Measurements from ENCODE around the gene POC1A. TPM values are rescaled to one million over a fixed set of nuclear protein-coding genes. Genes with fewer than 3 reads are reported as not detected.
A peak's percentile ranks its signal among the peaks of the same experiment; 100 is the strongest.

The POC1A gene
- polyA plus RNA-seq, 1 donor (not counting 4 experiments of a cell fraction or from before 2014, with no cell fraction given), result 11.5 TPM

DNA sequence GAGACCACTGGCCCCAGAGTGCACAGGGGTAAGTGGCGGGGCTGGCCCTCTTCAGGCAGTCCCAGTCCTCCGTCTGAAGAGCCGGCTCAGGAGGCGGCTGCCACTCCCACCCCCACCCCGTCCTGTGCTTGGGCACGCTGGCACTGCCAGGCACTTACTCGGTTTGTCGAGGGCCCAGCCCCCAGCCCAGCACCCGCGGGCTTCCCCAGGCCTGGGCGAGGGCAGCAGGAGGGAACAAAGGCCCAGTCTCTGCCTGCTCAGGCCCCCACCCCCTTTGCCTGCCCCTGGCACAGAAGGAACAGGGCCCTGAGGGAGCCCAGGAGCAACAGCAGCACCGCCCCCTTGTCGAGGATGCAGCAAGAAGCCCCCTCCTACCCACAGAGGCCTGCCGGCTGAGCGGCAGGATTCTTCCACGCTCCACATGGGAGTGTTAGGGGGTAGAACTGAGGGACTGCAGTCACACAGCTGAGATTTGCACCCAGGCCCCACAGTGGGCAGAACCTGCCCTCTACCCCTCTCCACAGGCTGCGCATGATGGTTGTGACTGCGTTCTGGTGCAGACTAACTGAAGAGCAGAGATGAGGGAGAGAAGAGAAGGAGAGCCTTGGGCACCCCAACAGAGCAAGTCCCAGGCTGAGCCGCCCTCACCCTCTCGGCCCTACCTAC, 106.8 kb downstream of the POC1A start:
- DNase-seq (ENCODE audit: low read depth, low spot score) (peak; percentile 86), FAIRE-seq (no peak)
- H3K79me2 ChIP-seq (ENCODE audit: control insufficient read depth, insufficient read depth, low read length), result peaks cover 27% of the 10 kb centered on the region
- peaks cover 2% of the 10 kb centered on the region for H4K20me1 ChIP-seq (ENCODE audit: control insufficient read depth, extremely low read depth, insufficient read depth, low read length)
- peak overlapping the region; percentile 99 for H3K9ac ChIP-seq (ENCODE audit: control insufficient read depth, extremely low read depth, insufficient read depth, low read length)
- peaks cover 85% of the 10 kb centered on the region for H3K4me1 ChIP-seq (ENCODE audit: control insufficient read depth, extremely low read depth, insufficient read depth, low read length)
- peak overlapping the region; percentile 100 for H3K27ac ChIP-seq (ENCODE audit: control insufficient read depth, insufficient read depth, low read length)
- H3K36me3 ChIP-seq (ENCODE audit: control insufficient read depth in 2 of 2, extremely low read depth in 1 of 2, insufficient read depth in 2 of 2, low read length in 2 of 2), result peaks cover 29 to 40% of the 10 kb centered on the region in 2 experiments
- no peaks in the 10 kb centered on the region for H3K27me3 ChIP-seq (ENCODE audit: control insufficient read depth, extremely low read depth, insufficient read depth, low read length)
- no peak overlapping the region for H2AFZ ChIP-seq (ENCODE audit: control insufficient read depth, low read length)
- H3K9me3 ChIP-seq (ENCODE audit: control insufficient read depth, low read depth, low read length), result no peaks in the 10 kb centered on the region
- no peaks in the 10 kb centered on the region for H3K9me1 ChIP-seq (ENCODE audit: control insufficient read depth, extremely low read depth, insufficient read depth, low read length)
- peak overlapping the region; percentile 100 for H3K4me2 ChIP-seq (ENCODE audit: control insufficient read depth, extremely low read depth, insufficient read depth, low read depth, low read length)
- peak overlapping the region in 2 of 3 experiments; percentile 10 to 42 for H3K4me3 ChIP-seq (ENCODE audit: control insufficient read depth in 2 of 3, extremely low read depth in 1 of 3, insufficient read depth in 2 of 3, low read depth in 1 of 3, low read length in 3 of 3)
- TF ChIP-seq, protein P1, sequence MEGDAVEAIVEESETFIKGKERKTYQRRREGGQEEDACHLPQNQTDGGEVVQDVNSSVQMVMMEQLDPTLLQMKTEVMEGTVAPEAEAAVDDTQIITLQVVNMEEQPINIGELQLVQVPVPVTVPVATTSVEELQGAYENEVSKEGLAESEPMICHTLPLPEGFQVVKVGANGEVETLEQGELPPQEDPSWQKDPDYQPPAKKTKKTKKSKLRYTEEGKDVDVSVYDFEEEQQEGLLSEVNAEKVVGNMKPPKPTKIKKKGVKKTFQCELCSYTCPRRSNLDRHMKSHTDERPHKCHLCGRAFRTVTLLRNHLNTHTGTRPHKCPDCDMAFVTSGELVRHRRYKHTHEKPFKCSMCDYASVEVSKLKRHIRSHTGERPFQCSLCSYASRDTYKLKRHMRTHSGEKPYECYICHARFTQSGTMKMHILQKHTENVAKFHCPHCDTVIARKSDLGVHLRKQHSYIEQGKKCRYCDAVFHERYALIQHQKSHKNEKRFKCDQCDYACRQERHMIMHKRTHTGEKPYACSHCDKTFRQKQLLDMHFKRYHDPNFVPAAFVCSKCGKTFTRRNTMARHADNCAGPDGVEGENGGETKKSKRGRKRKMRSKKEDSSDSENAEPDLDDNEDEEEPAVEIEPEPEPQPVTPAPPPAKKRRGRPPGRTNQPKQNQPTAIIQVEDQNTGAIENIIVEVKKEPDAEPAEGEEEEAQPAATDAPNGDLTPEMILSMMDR (optimal IDR thresholded peaks at IDR 0.05 in 1 of 3, IDR thresholded peaks at IDR 0.05 in 1 of 3, conservative IDR thresholded peaks at IDR 0.05 in 1 of 3; ENCODE audit: extremely low read depth in 1 of 3, insufficient read depth in 2 of 3, low read length in 3 of 3), result no peak
- TF ChIP-seq EZH2 (IDR thresholded peaks at IDR 0.05; ENCODE audit: low read length), result no peak
- dilution Hi-C loops (cut with MboI; ENCODE audit: extremely low pct_ligation_motif_present, low sequenced_read_pairs), result no loop called here

GRCh38 chr3:52046902-52047239, 107.4 kb downstream of the POC1A start:
- peak overlapping the region; percentile 100 for H3K4me2 ChIP-seq (ENCODE audit: control insufficient read depth, extremely low read depth, insufficient read depth, low read depth, low read length)
- no peaks in the 10 kb centered on the region for H3K27me3 ChIP-seq (ENCODE audit: control insufficient read depth, extremely low read depth, insufficient read depth, low read length)
- no peaks in the 10 kb centered on the region for H3K9me3 ChIP-seq (ENCODE audit: control insufficient read depth, low read depth, low read length)
- H2AFZ ChIP-seq (ENCODE audit: control insufficient read depth, low read length), result no peak overlapping the region
- peaks cover 2% of the 10 kb centered on the region for H4K20me1 ChIP-seq (ENCODE audit: control insufficient read depth, extremely low read depth, insufficient read depth, low read length)
- H3K9ac ChIP-seq (ENCODE audit: control insufficient read depth, extremely low read depth, insufficient read depth, low read length), result peak overlapping the region; percentile 99
- TF ChIP-seq EZH2 (IDR thresholded peaks at IDR 0.05; ENCODE audit: low read length), result no peak
- TF ChIP-seq, protein P1 (optimal IDR thresholded peaks at IDR 0.05 in 1 of 3, IDR thresholded peaks at IDR 0.05 in 1 of 3, conservative IDR thresholded peaks at IDR 0.05 in 1 of 3; ENCODE audit: extremely low read depth in 1 of 3, insufficient read depth in 2 of 3, low read length in 3 of 3), result no peak
- peak overlapping the region; percentile 10 to 59 (median 42) for H3K4me3 ChIP-seq (ENCODE audit: control insufficient read depth in 2 of 3, extremely low read depth in 1 of 3, insufficient read depth in 2 of 3, low read depth in 1 of 3, low read length in 3 of 3)
- H3K36me3 ChIP-seq (ENCODE audit: control insufficient read depth in 2 of 2, extremely low read depth in 1 of 2, insufficient read depth in 2 of 2, low read length in 2 of 2), result peaks cover 24 to 34% of the 10 kb centered on the region in 2 experiments
- H3K4me1 ChIP-seq (ENCODE audit: control insufficient read depth, extremely low read depth, insufficient read depth, low read length), result peaks cover 80% of the 10 kb centered on the region
- H3K9me1 ChIP-seq (ENCODE audit: control insufficient read depth, extremely low read depth, insufficient read depth, low read length), result no peaks in the 10 kb centered on the region
- peak overlapping the region; percentile 100 for H3K27ac ChIP-seq (ENCODE audit: control insufficient read depth, insufficient read depth, low read length)
- peaks cover 22% of the 10 kb centered on the region for H3K79me2 ChIP-seq (ENCODE audit: control insufficient read depth, insufficient read depth, low read length)
- dilution Hi-C loops (cut with MboI; ENCODE audit: extremely low pct_ligation_motif_present, low sequenced_read_pairs), result no loop called here
- FAIRE-seq (no peak), DNase-seq (ENCODE audit: low read depth, low spot score) (no peak)

All from keratinocyte (primary cell).